ENCODE data around the gene PEX5L. TPM values are rescaled to one million over a fixed set of nuclear protein-coding genes. Genes with fewer than 3 reads are reported as not detected.
A peak's percentile ranks its signal among the peaks of the same experiment; 100 is the strongest.

PEX5L gene
- total RNA-seq, 3 donors from 2014 or later: 0.30 TPM; not detected in 2

GRCh38 chr3:179929091-179929529 lies 107.6 kb downstream of the PEX5L start:
- no peak overlapping the region for H3K4me3 Mint-ChIP-seq
- peaks cover 12% of the 10 kb centered on the region for H3K27me3 Mint-ChIP-seq (ENCODE audit: low read depth)
- ATAC-seq (no peak), DNase-seq (peak; percentile 5)
- no peaks in the 10 kb centered on the region for H3K9me3 Mint-ChIP-seq
- H3K36me3 Mint-ChIP-seq (ENCODE audit: insufficient read depth): no peaks in the 10 kb centered on the region
- no peaks in the 10 kb centered on the region for H3K4me1 Mint-ChIP-seq (ENCODE audit: low read depth)

GRCh38 chr3:179927191-179927590 lies 109.5 kb downstream of the PEX5L start:
- DNase-seq (no peak), ATAC-seq (no peak)
- Mint-ChIP-seq H3K4me3 (no peak overlapping the region), H3K9me3 (no peaks in the 10 kb centered on the region), H3K27me3 (ENCODE audit: low read depth) (peaks cover 12% of the 10 kb centered on the region), H3K36me3 (ENCODE audit: insufficient read depth) (no peaks in the 10 kb centered on the region), H3K4me1 (ENCODE audit: low read depth) (no peaks in the 10 kb centered on the region)

- no peaks in the 10 kb centered on the region for H3K4me1 Mint-ChIP-seq (ENCODE audit: low read depth)
Observed at GRCh38 chr3:179921951-179922350, 114.8 kb downstream of the PEX5L start.

DNA sequence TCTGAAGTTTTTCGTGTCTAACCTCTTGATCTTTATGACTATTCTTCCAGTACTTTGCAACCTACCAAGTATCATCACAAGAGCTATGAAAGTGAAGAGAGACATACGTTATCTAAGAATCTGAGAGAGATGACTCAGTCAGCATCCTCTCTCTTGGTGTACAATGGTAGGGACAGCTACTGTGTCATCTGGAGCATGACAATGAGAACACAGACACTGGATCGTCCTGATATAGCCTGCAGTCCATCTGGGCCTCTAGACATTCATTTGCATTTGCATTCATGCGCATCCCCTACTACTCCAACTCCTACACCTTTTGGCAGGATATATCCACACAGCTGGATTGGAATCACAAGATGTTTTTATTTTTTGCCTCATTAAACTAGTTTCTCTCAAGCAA lies 115.2 kb downstream of the PEX5L start:
- H3K9me3 Mint-ChIP-seq: no peaks in the 10 kb centered on the region
- H3K36me3 Mint-ChIP-seq (ENCODE audit: insufficient read depth): no peaks in the 10 kb centered on the region
- ATAC-seq (peak; percentile 48 to 51), DNase-seq (no peak)
- peaks cover 1% of the 10 kb centered on the region for H3K27me3 Mint-ChIP-seq (ENCODE audit: low read depth)
- H3K4me1 Mint-ChIP-seq (ENCODE audit: low read depth): no peaks in the 10 kb centered on the region
- H3K4me3 Mint-ChIP-seq: no peak overlapping the region

More at GRCh38 chr3:179921951-179922350, 114.8 kb downstream of the PEX5L start:
- no peak for DNase-seq
- ATAC-seq: no peak
- H3K4me3 Mint-ChIP-seq: no peak overlapping the region
- peaks cover 1% of the 10 kb centered on the region for H3K27me3 Mint-ChIP-seq (ENCODE audit: low read depth)
- H3K9me3 Mint-ChIP-seq: no peaks in the 10 kb centered on the region
- no peaks in the 10 kb centered on the region for H3K36me3 Mint-ChIP-seq (ENCODE audit: insufficient read depth)

DNA sequence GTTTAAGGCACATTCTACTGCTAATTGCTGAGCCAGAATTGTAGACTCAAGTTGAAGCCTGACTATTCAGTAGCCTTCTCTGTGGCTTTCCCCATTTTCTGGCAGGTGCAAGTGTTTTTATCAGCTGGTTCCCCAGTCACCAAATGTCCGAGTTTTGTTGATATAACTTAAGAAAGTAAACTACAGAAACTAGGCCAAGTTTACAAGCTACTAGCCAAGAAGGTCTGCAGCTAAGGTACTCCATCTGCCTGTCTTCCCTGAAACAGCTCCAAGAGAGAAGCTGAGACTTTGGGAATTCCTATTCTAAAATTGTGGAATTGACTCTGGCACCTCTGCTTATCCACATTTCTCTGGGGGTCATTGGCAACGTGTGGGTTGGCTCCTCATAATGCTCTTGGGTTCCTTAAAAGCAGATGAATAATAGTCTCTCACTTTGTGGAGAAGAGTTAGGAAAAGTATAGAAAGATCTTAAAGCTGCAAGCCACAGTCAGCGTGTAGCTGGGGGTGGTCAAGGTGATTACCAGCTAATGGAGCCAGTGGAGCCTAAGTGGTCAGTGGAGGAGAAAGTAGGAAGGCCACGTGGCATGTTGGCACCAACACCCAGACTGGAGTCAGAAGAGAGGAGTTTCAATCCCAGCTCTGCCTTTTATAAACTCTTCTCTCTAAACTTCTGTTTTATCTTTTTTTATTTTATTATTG lies 128.8 kb downstream of the PEX5L start:
- no peaks in the 10 kb centered on the region for H3K4me1 Mint-ChIP-seq (ENCODE audit: low read depth)
- H3K36me3 Mint-ChIP-seq (ENCODE audit: insufficient read depth): no peaks in the 10 kb centered on the region
- DNase-seq: no peak
- peaks cover 3% of the 10 kb centered on the region for H3K27me3 Mint-ChIP-seq (ENCODE audit: low read depth)
- H3K9me3 Mint-ChIP-seq: no peaks in the 10 kb centered on the region
- ATAC-seq: no peak
- no peak overlapping the region for H3K4me3 Mint-ChIP-seq

GRCh38 chr3:179902061-179902460 lies 134.7 kb downstream of the PEX5L start:
- H3K27me3 Mint-ChIP-seq (ENCODE audit: low read depth): peaks cover 7% of the 10 kb centered on the region
- no peak for ATAC-seq
- DNase-seq: no peak
- no peak overlapping the region for H3K4me3 Mint-ChIP-seq
- H3K4me1 Mint-ChIP-seq (ENCODE audit: low read depth): no peaks in the 10 kb centered on the region
- H3K9me3 Mint-ChIP-seq: no peaks in the 10 kb centered on the region
- H3K36me3 Mint-ChIP-seq (ENCODE audit: insufficient read depth): no peaks in the 10 kb centered on the region

DNA sequence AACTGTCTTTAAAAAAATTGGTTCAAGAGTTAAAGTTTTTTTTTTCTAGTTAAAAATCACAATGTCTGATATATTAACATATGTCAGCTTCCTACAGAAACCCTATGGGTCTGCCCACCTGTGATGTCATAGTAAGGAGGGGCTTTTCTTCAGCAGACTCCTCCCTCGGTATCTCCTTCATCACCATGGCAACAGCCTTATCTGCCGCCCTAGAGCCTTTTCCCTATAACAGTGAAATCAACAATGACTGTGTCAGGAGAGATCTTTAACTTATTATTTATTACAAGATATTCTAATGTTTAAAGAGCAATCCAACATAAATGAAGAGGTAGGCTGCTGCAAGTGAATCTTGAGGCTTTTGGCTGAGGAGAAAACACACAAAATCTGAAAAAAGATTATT lies 138.7 kb downstream of the PEX5L start:
- ATAC-seq: peak in 1 of 2 donors; percentile 50

DNA sequence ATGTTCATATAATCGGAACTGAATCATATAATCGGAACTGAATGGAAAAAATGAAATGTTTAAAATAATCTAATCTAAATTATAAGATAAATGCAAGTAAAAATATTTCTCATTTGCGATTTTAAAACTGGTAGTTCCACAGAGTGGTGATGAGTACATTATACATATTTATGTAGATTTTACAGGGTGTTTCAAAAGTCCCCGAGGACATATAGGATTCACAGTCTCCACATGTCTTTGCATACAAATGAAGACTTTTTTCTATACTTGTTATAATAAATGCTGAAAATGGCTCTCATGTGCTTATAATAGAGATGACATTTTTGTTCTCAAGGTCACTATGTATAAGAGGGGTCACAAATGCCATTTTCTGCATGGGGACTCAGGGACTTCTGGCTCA lies 139.5 kb downstream of the PEX5L start:
- Mint-ChIP-seq H3K4me1 (ENCODE audit: low read depth) (no peaks in the 10 kb centered on the region), H3K9me3 (no peaks in the 10 kb centered on the region), H3K27me3 (ENCODE audit: low read depth) (peaks cover 8% of the 10 kb centered on the region), H3K36me3 (ENCODE audit: insufficient read depth) (no peaks in the 10 kb centered on the region), H3K4me3 (no peak overlapping the region)
- ATAC-seq (no peak), DNase-seq (no peak)

More for the DNA sequence above, 138.7 kb downstream of the PEX5L start:
- Mint-ChIP-seq H3K4me1 (ENCODE audit: low read depth) (no peaks in the 10 kb centered on the region), H3K4me3 (no peak overlapping the region), H3K36me3 (ENCODE audit: insufficient read depth) (no peaks in the 10 kb centered on the region), H3K9me3 (no peaks in the 10 kb centered on the region), H3K27me3 (ENCODE audit: low read depth) (peaks cover 9% of the 10 kb centered on the region)
- DNase-seq: no peak

DNA sequence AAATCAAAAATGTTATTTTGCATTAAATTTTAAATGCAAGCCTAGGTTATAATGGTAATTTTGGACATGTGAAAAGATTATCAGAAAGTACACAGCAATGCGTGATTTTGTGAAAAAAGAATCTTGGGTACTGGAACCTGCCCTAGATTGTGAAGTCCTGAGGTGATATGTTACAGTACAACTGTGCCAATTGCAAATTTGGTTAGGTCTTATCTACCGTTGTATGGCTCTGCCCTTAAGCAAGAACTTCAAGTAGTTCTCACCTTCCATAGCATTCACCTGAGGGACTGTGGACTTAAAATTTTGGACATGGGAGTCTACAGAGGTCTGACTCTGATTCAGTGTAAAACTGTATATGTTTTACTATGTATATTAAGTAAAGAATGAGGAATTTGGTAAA lies 140.2 kb downstream of the PEX5L start:
- ATAC-seq: no peak
- DNase-seq: no peak
- peaks cover 4% of the 10 kb centered on the region for H3K27me3 Mint-ChIP-seq (ENCODE audit: low read depth)
- H3K9me3 Mint-ChIP-seq: no peaks in the 10 kb centered on the region
- H3K36me3 Mint-ChIP-seq (ENCODE audit: insufficient read depth): no peaks in the 10 kb centered on the region
- H3K4me3 Mint-ChIP-seq: no peak overlapping the region
- H3K4me1 Mint-ChIP-seq (ENCODE audit: low read depth): no peaks in the 10 kb centered on the region

GRCh38 chr3:179895330-179895729 lies 141.4 kb downstream of the PEX5L start:
- DNase-seq (no peak), ATAC-seq (no peak)
- no peaks in the 10 kb centered on the region for H3K9me3 Mint-ChIP-seq
- H3K27me3 Mint-ChIP-seq (ENCODE audit: low read depth): peaks cover 4% of the 10 kb centered on the region
- H3K4me1 Mint-ChIP-seq (ENCODE audit: low read depth): no peaks in the 10 kb centered on the region
- no peaks in the 10 kb centered on the region for H3K36me3 Mint-ChIP-seq (ENCODE audit: insufficient read depth)
- H3K4me3 Mint-ChIP-seq: no peak overlapping the region

DNA sequence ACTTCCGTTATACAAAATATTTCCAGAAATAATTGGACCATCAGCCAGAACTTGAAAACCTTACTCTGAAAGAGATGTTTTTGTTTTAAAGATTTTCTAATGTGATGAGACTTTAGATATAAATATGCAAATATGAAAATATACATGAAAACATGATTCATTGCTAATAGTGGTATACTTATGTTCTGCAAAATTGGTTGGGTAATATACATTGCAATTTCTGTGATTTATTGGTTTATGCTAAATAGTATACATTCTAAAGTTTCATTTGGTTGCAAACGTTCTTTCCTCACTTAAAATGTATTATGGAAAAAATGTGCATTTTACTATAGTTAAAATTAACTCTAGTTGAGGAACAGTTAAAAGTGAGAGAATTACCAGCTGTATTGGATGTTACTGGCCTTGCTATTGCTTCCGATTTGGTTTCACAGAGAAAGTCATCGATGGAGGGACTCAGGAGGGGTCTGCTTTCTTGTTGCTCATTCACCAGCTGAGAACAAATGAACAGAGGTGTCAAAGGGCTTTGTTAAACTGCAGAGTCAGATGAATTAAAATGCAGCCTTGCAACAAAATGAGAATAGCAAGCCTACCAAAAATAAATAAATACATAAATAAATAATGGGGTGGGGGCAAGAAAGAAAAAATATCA lies 149.3 kb downstream of the PEX5L start:
- Mint-ChIP-seq H3K4me1 (ENCODE audit: low read depth) (no peaks in the 10 kb centered on the region), H3K27me3 (ENCODE audit: low read depth) (peaks cover 2% of the 10 kb centered on the region), H3K9me3 (no peaks in the 10 kb centered on the region), H3K36me3 (ENCODE audit: insufficient read depth) (no peaks in the 10 kb centered on the region), H3K4me3 (no peak overlapping the region)
- ATAC-seq: no peak
- no peak for DNase-seq

- Mint-ChIP-seq H3K9me3 (no peaks in the 10 kb centered on the region), H3K4me1 (ENCODE audit: low read depth) (no peaks in the 10 kb centered on the region), H3K4me3 (no peak overlapping the region), H3K36me3 (ENCODE audit: insufficient read depth) (no peaks in the 10 kb centered on the region), H3K27me3 (ENCODE audit: low read depth) (peaks cover 2% of the 10 kb centered on the region)
- ATAC-seq (no peak), DNase-seq (no peak)
Observed at GRCh38 chr3:179885950-179886349, 150.8 kb downstream of the PEX5L start.

GRCh38 chr3:179884136-179884535 lies 152.6 kb downstream of the PEX5L start:
- peaks cover 2% of the 10 kb centered on the region for H3K27me3 Mint-ChIP-seq (ENCODE audit: low read depth)
- no peak overlapping the region for H3K4me3 Mint-ChIP-seq
- no peak for ATAC-seq
- no peaks in the 10 kb centered on the region for H3K36me3 Mint-ChIP-seq (ENCODE audit: insufficient read depth)
- H3K4me1 Mint-ChIP-seq (ENCODE audit: low read depth): no peaks in the 10 kb centered on the region
- H3K9me3 Mint-ChIP-seq: no peaks in the 10 kb centered on the region
- DNase-seq: no peak

DNA sequence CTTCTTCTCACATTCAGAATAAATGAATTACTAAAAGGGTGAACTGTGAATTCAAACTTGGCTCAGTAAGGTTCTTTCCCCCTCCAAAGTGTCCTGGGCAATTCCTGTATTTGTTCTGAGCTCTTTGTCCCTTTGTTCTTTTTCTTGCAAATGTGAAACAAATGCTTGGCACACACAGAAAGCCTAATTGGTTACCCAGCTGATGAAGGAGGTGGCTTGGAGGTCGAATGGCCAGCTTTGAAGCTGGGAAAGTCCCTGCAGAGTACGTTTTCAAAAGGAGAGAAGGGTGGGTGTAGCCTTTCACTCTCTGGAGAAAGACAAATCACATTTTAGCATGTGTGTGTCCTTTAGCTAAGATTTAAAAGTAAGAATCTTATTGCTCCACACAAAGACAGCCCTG lies 154.4 kb downstream of the PEX5L start:
- Mint-ChIP-seq H3K9me3 (no peaks in the 10 kb centered on the region), H3K27me3 (ENCODE audit: low read depth) (no peaks in the 10 kb centered on the region), H3K4me3 (no peak overlapping the region), H3K36me3 (ENCODE audit: insufficient read depth) (no peaks in the 10 kb centered on the region), H3K4me1 (ENCODE audit: low read depth) (no peaks in the 10 kb centered on the region)
- DNase-seq: no peak
- peak; percentile 10 to 35 for ATAC-seq

DNA sequence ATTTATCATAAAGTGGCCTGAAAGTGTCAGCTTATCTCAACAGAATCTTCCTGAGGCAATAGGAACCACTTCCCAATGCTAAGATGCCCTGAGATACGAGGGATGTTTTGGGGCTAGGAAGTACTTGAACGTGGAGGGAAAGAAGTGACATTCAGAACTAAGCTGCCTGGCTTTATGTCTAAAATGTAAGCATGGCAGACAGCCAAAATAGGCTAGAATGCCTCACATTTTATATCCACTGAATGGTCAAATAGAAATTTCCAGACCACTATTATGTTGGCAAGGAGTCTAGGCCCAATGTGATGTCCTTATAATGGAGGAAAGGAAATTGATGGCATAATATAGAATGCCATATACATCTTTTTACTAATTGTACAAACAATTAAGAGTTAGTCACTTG lies 154.9 kb downstream of the PEX5L start:
- ATAC-seq (no peak), DNase-seq (no peak)
- H3K27me3 Mint-ChIP-seq (ENCODE audit: low read depth): no peaks in the 10 kb centered on the region
- H3K36me3 Mint-ChIP-seq (ENCODE audit: insufficient read depth): no peaks in the 10 kb centered on the region
- no peak overlapping the region for H3K4me3 Mint-ChIP-seq
- no peaks in the 10 kb centered on the region for H3K4me1 Mint-ChIP-seq (ENCODE audit: low read depth)
- no peaks in the 10 kb centered on the region for H3K9me3 Mint-ChIP-seq
